ENCODE measurements around the gene CUBN. TPM values are rescaled to one million over a fixed set of nuclear protein-coding genes. Genes with fewer than 3 reads are reported as not detected.

The CUBN gene
- total and polyA plus RNA-seq, 9 of the 15 experiments (the other 6 are each of a cell fraction or from before 2014, with no cell fraction given), result 0.04 to 0.33 (median 0.09) TPM

- TF ChIP-seq RUNX1 (IDR thresholded peaks at IDR 0.05; ENCODE audit: low read depth), result no peak
- no peak for TF ChIP-seq ZNF140 (CRISPR knock-in tag; IDR thresholded peaks at IDR 0.05)
- TF ChIP-seq CTCFL (IDR thresholded peaks at IDR 0.05; ENCODE audit: borderline replicate concordance, insufficient read depth, low read depth, low read length, poor library complexity, severe bottlenecking), result no peak
- no peak for TF ChIP-seq UBTF (IDR thresholded peaks at IDR 0.05; ENCODE audit: borderline replicate concordance in 1 of 2, low read depth in 2 of 2, low read length in 2 of 2)
Measured at GRCh38 chr10:17049195-17049594, 80.4 kb downstream of the CUBN start (continued).

GRCh38 chr10:17047908-17048307, 81.7 kb downstream of the CUBN start:
- WGBS (ENCODE audit: insufficient coverage, low coverage, missing lambda C conversion rate), result 17% methylated on average over 3 of the region's 3 CpGs
- no peaks in the 10 kb centered on the region for H3K9me1 ChIP-seq (ENCODE audit: control insufficient read depth, insufficient read depth, low read length)
- no peak overlapping the region for H3K4me3 ChIP-seq
- ChIA-PET CTCF (ENCODE audit: low intra/inter-chr PET ratio) (no interaction called here), POLR2A (interaction anchor here (0.7 to 1.3 kb wide), 2 partner anchors 19 kb away, joined by 3 read pairs; no protein-coding TSS in a partner anchor)
- FAIRE-seq (no peak), DNase-seq (ENCODE audit: extremely low read depth in 1 of 4, low spot score in 3 of 4) (no peak), ATAC-seq (no peak)
- peak overlapping the region; percentile 26; the same call in 1 of the 2 replicates for H2AFZ ChIP-seq (ENCODE audit: low read depth, low read length)
- H3K79me2 ChIP-seq (ENCODE audit: control insufficient read depth, insufficient read depth, low read length), result no peaks in the 10 kb centered on the region
- no peaks in the 10 kb centered on the region for H4K20me1 ChIP-seq (replicated peaks; ENCODE audit: control insufficient read depth, insufficient read depth, low read length)
- in situ Hi-C loops (cut with MboI), result no loop called here
- TF ChIP-seq ARHGAP35 (IDR thresholded peaks at IDR 0.05; ENCODE audit: partially characterized antibody), result no peak
- no peak for TF ChIP-seq ZNF408 (CRISPR knock-in tag; IDR thresholded peaks at IDR 0.05; ENCODE audit: low read depth)
- no peak for TF ChIP-seq SMARCA5 (IDR thresholded peaks at IDR 0.05)
- no peak for TF ChIP-seq CSDE1 (IDR thresholded peaks at IDR 0.05)
- no peak for TF ChIP-seq ZZZ3 (IDR thresholded peaks at IDR 0.05)
- peaks cover 5% of the 10 kb centered on the region; the same call in 1 of the 2 replicates for H3K9me3 ChIP-seq (replicated peaks; ENCODE audit: control insufficient read depth, insufficient read depth, low read depth, low read length)
- intact Hi-C loops (cut with micrococcal nuclease), result no loop called here
- H3K27me3 ChIP-seq (ENCODE audit: control insufficient read depth in 2 of 2, insufficient read depth in 2 of 2, low read length in 2 of 2), result no peaks in the 10 kb centered on the region
- H3K27ac ChIP-seq (ENCODE audit: extremely low read depth, low read depth, low read length), result no peak overlapping the region
- BruUV-seq (replicated peaks), result no TSS peak
- H3K4me1 ChIP-seq (replicated peaks in 1 of 2; ENCODE audit: control insufficient read depth in 2 of 2, insufficient read depth in 2 of 2, low read length in 2 of 2), result peaks cover 0 to 13% of the 10 kb centered on the region in 2 experiments; a peak in 3 of 5 replicates
- no peak overlapping the region for H3K4me2 ChIP-seq (ENCODE audit: insufficient read depth, low read length)
- no peaks in the 10 kb centered on the region for H3K36me3 ChIP-seq (ENCODE audit: control insufficient read depth, insufficient read depth, low read length)
- no peak overlapping the region for H3K9ac ChIP-seq (ENCODE audit: insufficient read depth in 1 of 2, low read depth in 2 of 2, low read length in 2 of 2)

Data from K562 (cell line).